GM10248 (cell line): Measurements from ENCODE around the gene MED26.
"Not testable (repeated sequence)": the region's sequence is repeated elsewhere in the genome, so short reads cannot be mapped to it uniquely, and the experiment has no call there.

Experiments used
- CTCF ChIA-PET: fragments of 300-600 bp; sonication (Branson Sonifier 250); formaldehyde crosslinking; extraction: SDS; loops from one replicate; lab custom pipeline; 2021; ENCODE audit warnings: antibody characterized with exemption; lab: Yijun Ruan, JAX
- POLR2A ChIA-PET: fragments of 350-650 bp; sonication (Branson Sonifier 250); formaldehyde crosslinking; extraction: SDS; loops from one replicate; lab custom pipeline; 2020; ENCODE audit warnings: antibody characterized with exemption; lab: Yijun Ruan, JAX
- DNase-seq: peaks from one replicate; pipeline ENCODE4 v3.0.0; 2012; ENCODE audit errors: extremely low spot score
- CTCF ChIP-seq: IDR thresholded peaks from 2 replicates; pipeline ENCODE4 v1.5.1; 2012; ENCODE audit warnings: mild to moderate bottlenecking, low read depth; ENCODE audit errors: extremely low read depth, missing control alignments, control extremely low read depth

The MED26 gene

DNA sequence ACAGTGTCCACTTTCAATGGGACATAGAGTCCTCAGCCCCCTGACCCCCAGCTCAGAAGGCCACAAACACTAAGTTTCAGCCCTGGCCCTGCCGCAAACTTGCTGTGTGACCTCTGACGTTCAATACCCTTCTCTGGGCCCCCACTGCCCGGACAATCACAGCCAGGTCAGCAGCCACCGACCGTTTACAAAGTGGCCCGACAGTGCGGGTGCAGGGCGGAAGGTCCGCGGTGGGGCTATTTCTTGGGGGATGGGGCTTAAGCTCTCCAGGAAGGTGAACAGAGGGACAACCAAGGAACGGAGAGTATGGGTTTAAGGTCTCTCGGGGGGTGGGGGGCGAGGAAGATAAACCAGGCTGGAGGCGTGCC lies 31.4 kb upstream of the MED26 start:
- POLR2A ChIA-PET: interaction anchor here (0.6 to 2.3 kb wide), 3 partner anchors 31 to 669 kb away, joined by 5 to 14 read pairs (median 6); partner anchors contain the start of gene MED26
- no peak for DNase-seq
- CTCF ChIA-PET: interaction anchor here (1.5 kb wide), 2 partner anchors 26 to 575 kb away, joined by 3 to 4 read pairs; no protein-coding TSS in a partner anchor
- no peak for TF ChIP-seq CTCF

DNA sequence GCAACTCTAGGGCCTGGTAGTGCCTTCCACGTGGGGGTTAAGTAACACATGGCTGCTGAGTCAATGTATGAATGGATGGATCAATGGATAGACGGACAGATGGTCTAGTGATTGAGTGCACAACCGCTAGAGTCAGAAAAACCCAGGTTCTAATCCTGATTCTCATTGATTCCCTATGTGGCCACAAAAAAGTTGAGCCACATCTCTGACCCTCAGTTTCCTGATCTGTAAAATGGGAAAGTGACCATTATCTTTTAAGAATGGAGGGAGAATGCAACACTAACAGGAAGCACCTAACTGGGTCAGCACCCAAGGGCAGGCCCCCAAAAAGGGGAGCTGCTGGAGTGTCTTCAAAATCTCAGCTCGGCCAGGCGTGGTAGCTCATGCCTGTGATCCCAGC lies 29.4 kb upstream of the MED26 start:
- ChIA-PET POLR2A (interaction anchor here (1.1 kb wide), 1 partner anchor 14 kb away, joined by 3 read pairs; no protein-coding TSS in a partner anchor), CTCF (interaction anchor here (1.4 kb wide), 1 partner anchor 19 kb away, joined by 4 read pairs; no protein-coding TSS in a partner anchor)
- TF ChIP-seq CTCF: no peak
- DNase-seq: no peak

GRCh38 chr19:16655727-16656126 lies 27.7 kb upstream of the MED26 start:
- CTCF ChIA-PET: no interaction called here
- POLR2A ChIA-PET: no interaction called here
- no peak for TF ChIP-seq CTCF
- no peak for DNase-seq

DNA sequence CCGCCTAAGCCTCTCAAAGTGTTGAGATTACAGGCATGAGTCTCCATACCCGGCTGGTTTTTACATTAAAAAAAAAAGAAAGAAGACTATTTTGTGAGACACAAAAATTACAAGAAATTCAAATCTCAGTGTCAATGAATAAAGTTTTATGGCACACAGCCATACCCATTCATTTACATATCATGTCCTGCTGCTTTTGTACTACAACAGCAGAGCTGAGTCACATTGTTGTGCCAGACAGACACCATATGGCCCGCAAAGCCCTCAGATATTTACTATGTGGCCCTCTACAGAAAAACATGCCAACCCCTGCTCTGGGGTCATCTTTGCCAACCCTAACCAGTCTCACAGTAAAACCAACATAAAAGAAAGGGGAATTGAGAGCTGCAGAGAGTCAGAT lies 26.6 kb upstream of the MED26 start:
- no peak for TF ChIP-seq CTCF
- ChIA-PET POLR2A (no interaction called here), CTCF (no interaction called here)
- DNase-seq: no peak

DNA sequence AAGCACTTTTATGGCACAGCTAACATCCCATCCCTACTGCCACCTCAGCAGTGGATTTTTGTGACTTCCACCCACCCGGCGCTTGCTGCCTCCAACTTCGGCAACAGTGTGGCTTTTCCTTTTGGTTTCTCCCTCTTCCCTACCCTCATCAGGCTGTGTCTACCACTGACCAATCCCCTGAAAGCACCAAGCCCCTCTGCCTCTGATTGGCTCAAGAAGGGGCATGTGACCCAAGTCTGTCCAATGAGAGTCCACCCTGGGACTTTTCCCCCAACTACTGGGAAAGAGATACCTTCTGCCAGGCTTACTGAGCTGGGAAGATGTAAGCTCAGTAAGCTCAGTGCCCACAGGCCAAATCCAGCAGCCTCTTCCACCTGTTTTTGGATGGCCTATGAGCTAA lies 26.1 kb upstream of the MED26 start:
- ChIA-PET POLR2A (no interaction called here), CTCF (no interaction called here)
- DNase-seq: no peak
- TF ChIP-seq CTCF: no peak

DNA sequence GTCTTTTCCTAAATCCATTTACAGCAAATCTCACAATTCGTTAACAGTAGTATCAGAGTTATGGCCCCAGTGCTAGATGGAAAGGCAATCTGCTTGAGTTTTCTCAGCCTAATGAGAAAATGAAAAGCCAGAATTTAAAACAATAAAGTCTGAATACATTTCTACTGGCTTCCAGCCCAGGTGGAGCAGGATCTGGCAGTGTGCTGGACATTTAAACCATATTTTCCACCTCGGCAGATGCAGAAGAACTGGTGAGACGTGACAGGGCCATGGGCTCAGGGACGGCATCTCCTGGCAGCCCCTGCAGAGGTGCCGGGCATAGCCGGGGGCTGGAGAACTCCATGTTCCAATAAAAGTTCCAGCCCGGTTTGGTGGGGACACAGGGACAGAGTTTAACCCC lies 24.9 kb upstream of the MED26 start:
- no peak for DNase-seq
- ChIA-PET POLR2A (no interaction called here), CTCF (interaction anchor here (0.7 kb wide), 1 partner anchor 119 kb away, joined by 3 read pairs; no protein-coding TSS in a partner anchor)
- TF ChIP-seq CTCF: no peak

DNA sequence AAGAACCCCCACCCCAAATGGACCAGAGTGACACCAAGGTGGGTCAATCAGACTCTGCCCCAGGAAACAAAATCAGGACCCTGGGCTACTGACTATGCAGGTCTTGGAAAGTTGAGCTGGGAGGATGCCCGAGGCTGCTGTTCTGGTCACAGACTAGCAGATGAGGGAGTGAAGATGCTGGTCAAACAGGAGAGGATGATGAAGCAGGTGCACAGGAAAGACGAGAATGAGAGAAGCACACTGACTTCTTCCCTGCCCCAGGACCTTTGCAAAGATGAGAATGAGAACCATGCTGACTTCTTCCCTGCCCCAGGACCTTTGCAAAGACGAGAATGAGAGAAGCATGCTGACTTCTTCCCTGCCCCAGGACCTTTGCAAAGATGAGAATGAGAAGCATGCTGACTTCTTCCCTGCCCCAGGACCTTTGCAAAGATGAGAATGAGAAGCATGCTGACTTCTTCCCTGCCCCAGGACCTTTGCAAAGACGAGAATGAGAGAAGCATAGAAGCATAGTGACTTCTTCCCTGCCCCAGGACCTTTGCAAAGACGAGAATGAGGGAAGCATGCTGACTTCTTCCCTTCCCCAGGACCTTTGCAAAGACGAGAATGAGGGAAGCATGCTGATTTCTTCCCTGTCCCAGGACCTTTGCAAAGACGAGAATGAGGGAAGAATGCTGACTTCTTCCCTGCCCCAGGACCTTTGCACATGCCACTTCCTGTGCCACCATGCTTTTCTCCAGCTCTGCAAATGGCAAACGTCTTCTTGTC lies 23.6 kb upstream of the MED26 start:
- POLR2A ChIA-PET: interaction anchor here (0.5 kb wide), 1 partner anchor 64 kb away, joined by 3 read pairs; no protein-coding TSS in a partner anchor
- CTCF ChIA-PET, DNase-seq: not testable (repeated sequence)
